Naive thymus-derived CD8-positive, alpha-beta T cell (primary cell): ENCODE data around the gene CDKAL1. TPM values are rescaled to one million over a fixed set of nuclear protein-coding genes. Genes with fewer than 3 reads are reported as not detected.
"Not testable (repeated sequence)": the region's sequence is repeated elsewhere in the genome, so short reads cannot be mapped to it uniquely, and the experiment has no call there.

Experiments
- ATAC-seq, 2 donors: fragments of 150-1000 bp; cut with Tn5 transposase in 1 of 2; sonication (Bioruptor Pico), chemical (Tn5 transposase) in 1 of 2; 1 replicate in 1 of 2; 2 replicates in 1 of 2; pipeline ENCODE4 v1.10.0; 2021; ENCODE audit warnings: mild to moderate bottlenecking in 2 of 2, moderate library complexity in 2 of 2
- POLR2A ChIA-PET: fragments of 350-600 bp; sonication (Branson Sonifier 250); formaldehyde crosslinking; loops from one replicate; lab custom pipeline; 2021; ENCODE audit warnings: antibody characterized with exemption; lab: Charles Lee
- DNase-seq, 10 donors: peaks; one replicate each; pipeline versions ENCODE4 v3.0.0 to v3.0.0-alpha.2; 2020 to 2022
- H3K27ac Mint-ChIP-seq, 10 donors: one replicate each; pipeline ENCODE4 v1.8.0; 2020 to 2022; ENCODE audit warnings: mild to moderate bottlenecking in 10 of 10, mixed read lengths in 10 of 10, moderate library complexity in 4 of 10, inconsistent platforms in 1 of 10
- H3K27me3 Mint-ChIP-seq, 5 donors: one replicate each; pipeline ENCODE4 v1.8.0; 2021 to 2022; ENCODE audit warnings: mixed read lengths in 5 of 5
- H3K36me3 Mint-ChIP-seq, 3 donors: one replicate each; pipeline ENCODE4 v1.8.0; 2020 to 2022; ENCODE audit warnings: mixed read lengths in 3 of 3, mild to moderate bottlenecking in 2 of 3, inconsistent platforms in 1 of 3
- H3K4me1 Mint-ChIP-seq, 4 donors: one replicate each; pipeline ENCODE4 v1.8.0; 2021 to 2022; ENCODE audit warnings: mixed read lengths in 4 of 4
- H3K4me3 Mint-ChIP-seq, 10 donors: one replicate each; pipeline ENCODE4 v1.8.0; 2020 to 2022; ENCODE audit warnings: mild to moderate bottlenecking in 10 of 10, mixed read lengths in 10 of 10, moderate library complexity in 6 of 10, inconsistent platforms in 1 of 10
- H3K9me3 Mint-ChIP-seq, 9 donors: one replicate each; pipeline ENCODE4 v1.8.0; 2020 to 2022; ENCODE audit warnings: mixed read lengths in 9 of 9, mild to moderate bottlenecking in 3 of 9, inconsistent platforms in 1 of 9, moderate library complexity in 1 of 9
- polyA plus RNA-seq, 3 donors: library from polyadenylated mRNA; unstranded; fragments of 300-500 nt; fragmentation: Illumina TruSeq; gene quantifications; one replicate each; pipeline ENCODE4 v1.2.3, GENCODE V29; 2021
- total RNA-seq, 8 experiments: library from RNA in 2 of 8; stranded (reverse) in 2 of 8; gene quantifications; one replicate each; pipeline ENCODE4 v1.2.3 and lab custom pipeline; 2021 to 2026

The CDKAL1 gene
- total and polyA plus RNA-seq, 5 experiments from 2014 or later: 21.5 to 36.7 (median 29.1) TPM

DNA sequence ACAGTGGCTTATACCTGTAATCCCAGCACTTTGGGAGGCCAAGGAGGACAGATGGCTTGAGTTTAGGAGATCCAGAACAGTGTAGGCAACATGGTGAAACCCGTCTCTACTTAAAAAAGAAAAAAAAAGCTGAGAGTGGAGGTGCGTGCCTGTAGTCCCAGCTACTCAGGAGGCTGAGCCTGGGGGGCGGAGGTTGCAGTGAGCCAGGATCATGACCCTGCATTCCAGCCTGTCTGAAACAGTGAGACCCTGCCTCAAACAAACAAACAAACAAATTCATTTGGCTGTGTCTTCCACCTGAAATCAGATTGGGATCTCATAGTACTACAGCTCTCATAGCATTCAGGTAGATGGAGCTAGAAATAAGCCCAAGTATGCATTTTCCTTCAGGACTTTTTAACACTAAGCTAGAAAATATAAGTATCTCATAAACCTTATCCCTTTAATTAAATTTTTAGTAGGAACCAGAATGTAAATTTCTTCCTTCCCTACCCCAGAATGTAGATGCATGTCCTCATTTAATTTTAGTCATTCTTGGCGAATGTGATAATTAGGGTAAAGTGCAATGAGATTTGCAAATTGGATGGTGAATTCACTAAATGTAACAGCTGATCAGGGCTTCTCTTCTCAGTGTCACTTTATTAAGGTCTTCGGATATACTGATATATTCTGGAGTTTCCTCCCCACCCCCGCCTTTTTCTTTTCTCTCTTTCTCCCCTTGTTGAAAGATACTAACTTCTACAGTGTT lies 190.4 kb downstream of the CDKAL1 start:
- no peak overlapping the region for H3K4me3 Mint-ChIP-seq
- no peak for DNase-seq
- peaks cover 10 to 39% (median 25%) of the 10 kb centered on the region in 3 donors for H3K36me3 Mint-ChIP-seq
- H3K4me1 Mint-ChIP-seq: peaks cover 15 to 22% (median 20%) of the 10 kb centered on the region in 4 donors
- no peaks in the 10 kb centered on the region for H3K9me3 Mint-ChIP-seq
- H3K27ac Mint-ChIP-seq: no peak overlapping the region
- H3K27me3 Mint-ChIP-seq: no peaks in the 10 kb centered on the region
- ATAC-seq: no peak
- POLR2A ChIA-PET: no interaction called here

DNA sequence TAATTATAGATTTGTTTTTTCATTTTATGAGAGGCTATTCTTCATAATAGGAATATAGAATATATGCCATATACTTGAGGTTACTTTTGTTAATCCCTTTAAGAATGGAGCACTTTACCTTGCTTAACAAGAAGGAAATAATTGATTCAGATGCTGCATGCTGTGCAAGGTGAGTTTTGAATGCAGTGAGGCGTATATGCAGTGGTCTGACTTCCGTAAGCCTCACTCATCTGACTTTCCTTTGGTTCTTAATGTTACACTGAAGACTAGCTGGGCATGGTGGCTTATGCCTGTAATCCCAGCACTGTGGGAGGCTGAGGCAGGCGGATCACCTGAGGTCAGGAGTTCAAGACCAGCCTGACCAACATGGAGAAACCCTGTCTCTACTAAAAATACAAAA lies 191.0 kb downstream of the CDKAL1 start:
- Mint-ChIP-seq H3K4me1 (peaks cover 13 to 16% (median 14%) of the 10 kb centered on the region in 4 donors), H3K36me3 (peaks cover 10 to 39% (median 26%) of the 10 kb centered on the region in 3 donors)
- not testable (repeated sequence) for H3K27ac Mint-ChIP-seq, H3K9me3 Mint-ChIP-seq, H3K27me3 Mint-ChIP-seq, H3K4me3 Mint-ChIP-seq, DNase-seq, ATAC-seq
- POLR2A ChIA-PET: interaction anchor here (0.6 kb wide), 1 partner anchor 466 kb away, joined by 4 read pairs; no protein-coding TSS in a partner anchor

DNA sequence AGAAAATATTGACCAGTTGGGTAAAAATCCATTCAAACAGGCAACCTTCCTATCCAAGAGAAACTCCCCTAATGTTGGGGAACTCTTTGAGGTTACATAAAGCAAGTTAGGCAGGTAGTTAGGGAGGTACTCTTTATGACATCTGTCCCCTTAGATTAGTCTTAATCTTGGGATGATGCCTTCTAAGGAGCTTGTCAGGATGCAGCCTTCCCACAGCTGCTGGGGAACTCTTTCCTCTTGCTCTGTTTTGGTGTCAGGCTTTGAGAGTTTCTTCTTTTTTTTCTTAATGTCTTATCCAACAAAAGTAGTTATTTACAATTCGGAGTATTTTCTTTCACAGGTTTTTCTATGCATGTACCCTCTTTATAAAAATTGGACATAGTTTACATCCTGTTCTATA lies 194.8 kb downstream of the CDKAL1 start:
- Mint-ChIP-seq H3K27ac (no peak overlapping the region), H3K27me3 (no peaks in the 10 kb centered on the region), H3K36me3 (peaks cover 17 to 29% (median 20%) of the 10 kb centered on the region in 3 donors), H3K4me1 (peaks cover 7 to 22% (median 16%) of the 10 kb centered on the region in 4 donors), H3K9me3 (no peaks in the 10 kb centered on the region), H3K4me3 (no peak overlapping the region)
- DNase-seq (no peak), ATAC-seq (no peak)
- POLR2A ChIA-PET: no interaction called here

DNA sequence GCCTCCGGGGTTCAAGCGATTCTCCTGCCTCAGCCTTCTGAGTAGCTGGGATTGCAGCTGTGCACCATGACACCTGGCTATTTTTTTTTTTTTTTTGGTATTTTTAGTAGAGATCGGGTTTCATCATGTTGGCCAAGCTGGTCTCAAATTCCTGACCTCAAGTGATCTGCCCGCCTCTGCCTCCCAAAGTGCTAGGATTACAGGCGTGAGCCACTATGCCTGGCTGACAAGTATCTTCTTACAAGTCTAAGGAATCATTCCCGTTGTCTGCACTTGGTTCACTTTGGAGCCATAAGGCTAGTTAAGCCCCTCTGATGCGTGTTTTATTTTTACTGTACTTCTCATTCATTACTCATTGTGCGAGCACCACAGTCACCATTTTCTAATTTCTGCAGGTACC lies 198.1 kb downstream of the CDKAL1 start:
- DNase-seq, H3K27ac Mint-ChIP-seq, H3K4me3 Mint-ChIP-seq, H3K27me3 Mint-ChIP-seq, H3K9me3 Mint-ChIP-seq, POLR2A ChIA-PET, ATAC-seq: not testable (repeated sequence)
- Mint-ChIP-seq H3K4me1 (peaks cover 2 to 20% (median 14%) of the 10 kb centered on the region in 4 donors), H3K36me3 (peaks cover 9 to 31% (median 14%) of the 10 kb centered on the region in 3 donors)

DNA sequence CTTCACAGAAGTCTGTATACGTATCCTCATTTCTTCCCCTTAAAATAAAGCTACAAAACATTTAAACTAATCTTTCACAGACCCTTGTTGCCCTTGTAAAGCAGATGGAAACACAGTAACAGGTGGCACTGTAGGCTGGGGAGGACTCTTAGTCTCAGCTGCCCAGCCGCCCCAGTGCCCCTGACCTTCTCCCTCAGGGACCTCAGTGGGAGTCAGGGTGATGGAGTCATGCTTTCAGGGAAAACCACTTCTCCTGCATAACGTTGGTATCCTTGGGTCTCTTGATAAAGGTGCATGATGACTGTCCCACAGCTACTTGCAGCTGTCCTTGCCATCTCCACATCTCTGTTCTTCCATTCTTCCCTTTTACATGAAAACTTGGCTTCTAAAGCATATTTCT lies 198.6 kb downstream of the CDKAL1 start:
- H3K4me3 Mint-ChIP-seq: no peak overlapping the region
- ATAC-seq (no peak), DNase-seq (no peak)
- no peaks in the 10 kb centered on the region for H3K27me3 Mint-ChIP-seq
- peaks cover 2 to 18% (median 13%) of the 10 kb centered on the region in 4 donors for H3K4me1 Mint-ChIP-seq
- no peaks in the 10 kb centered on the region for H3K9me3 Mint-ChIP-seq
- POLR2A ChIA-PET: no interaction called here
- H3K27ac Mint-ChIP-seq: no peak overlapping the region
- H3K36me3 Mint-ChIP-seq: peaks cover 11 to 31% (median 14%) of the 10 kb centered on the region in 3 donors

DNA sequence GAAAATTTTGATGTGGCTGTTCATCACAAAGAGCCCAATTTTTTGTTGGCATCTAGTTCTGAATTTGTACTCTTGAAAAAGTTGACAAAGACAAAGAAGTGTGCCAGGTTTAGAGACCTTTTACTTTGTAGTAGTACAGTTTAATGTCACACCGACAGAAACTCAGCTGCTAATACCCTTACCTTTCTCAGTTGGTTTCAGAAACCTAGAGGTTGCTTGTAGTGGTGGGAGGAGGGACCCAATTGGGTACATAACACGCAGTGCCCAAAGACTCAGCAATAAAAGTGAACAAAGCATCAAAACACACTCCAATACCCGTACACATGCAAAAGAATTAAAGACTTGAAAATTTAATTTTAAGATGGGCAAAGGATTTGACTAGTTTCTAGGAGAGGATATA lies 203.7 kb downstream of the CDKAL1 start:
- H3K4me3 Mint-ChIP-seq: no peak overlapping the region
- peaks cover 2 to 13% (median 6%) of the 10 kb centered on the region in 4 donors for H3K4me1 Mint-ChIP-seq
- peaks cover 23 to 49% (median 43%) of the 10 kb centered on the region in 3 donors for H3K36me3 Mint-ChIP-seq
- H3K27me3 Mint-ChIP-seq: no peaks in the 10 kb centered on the region
- H3K9me3 Mint-ChIP-seq: peaks cover 0 to 9% (median 0%) of the 10 kb centered on the region in 9 donors
- ATAC-seq (no peak), DNase-seq (no peak)
- POLR2A ChIA-PET: no interaction called here
- H3K27ac Mint-ChIP-seq: peak overlapping the region in 1 of 10 donors; percentile 47

DNA sequence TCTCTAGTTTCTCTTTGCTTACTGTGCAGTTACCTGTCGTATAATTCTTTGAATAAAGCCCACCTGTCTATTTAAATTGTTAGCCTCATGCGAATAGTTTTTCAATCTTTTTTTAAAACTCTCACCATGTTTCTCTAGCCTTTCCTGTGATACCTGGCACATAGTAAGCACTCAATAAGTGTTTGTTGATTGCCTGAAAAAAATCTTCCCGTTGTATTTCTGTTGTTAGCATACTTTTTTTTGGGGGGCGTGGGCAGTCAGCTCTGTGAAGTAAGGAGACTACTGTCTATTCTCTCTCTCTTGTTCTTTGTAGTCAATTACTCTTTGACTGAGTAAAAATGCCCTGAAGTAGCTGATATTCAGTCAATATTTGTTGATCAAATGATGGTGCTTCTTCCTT lies 205.8 kb downstream of the CDKAL1 start:
- ATAC-seq: no peak
- Mint-ChIP-seq H3K27me3 (no peaks in the 10 kb centered on the region), H3K36me3 (peaks cover 19 to 49% (median 47%) of the 10 kb centered on the region in 3 donors), H3K4me3 (no peak overlapping the region), H3K9me3 (peaks cover 0 to 9% (median 0%) of the 10 kb centered on the region in 9 donors), H3K4me1 (peaks cover 0 to 12% (median 5%) of the 10 kb centered on the region in 4 donors), H3K27ac (no peak overlapping the region)
- DNase-seq: no peak
- POLR2A ChIA-PET: no interaction called here

DNA sequence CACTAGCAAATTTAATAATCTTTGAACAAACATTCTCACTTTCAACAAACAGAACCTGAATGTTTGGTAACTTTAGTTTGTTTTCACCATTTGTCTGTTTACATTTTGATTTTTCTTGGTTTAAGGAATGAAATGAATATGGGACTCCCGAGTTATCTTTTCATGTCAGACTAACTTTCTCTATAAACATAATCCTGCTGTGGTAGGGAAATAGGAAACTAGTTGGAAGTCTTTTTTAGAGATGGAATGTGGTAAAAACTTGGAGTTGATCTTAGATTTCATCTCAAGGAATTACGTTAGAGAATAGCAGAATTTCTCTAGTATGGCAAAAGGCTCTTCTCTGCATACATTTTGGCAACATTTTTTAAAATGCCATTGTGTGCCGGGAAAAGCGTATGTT lies 206.5 kb downstream of the CDKAL1 start:
- ATAC-seq (no peak), DNase-seq (no peak)
- Mint-ChIP-seq H3K27ac (no peak overlapping the region), H3K4me3 (no peak overlapping the region), H3K4me1 (peaks cover 0 to 10% (median 5%) of the 10 kb centered on the region in 4 donors), H3K9me3 (peaks cover 0 to 9% (median 0%) of the 10 kb centered on the region in 9 donors), H3K27me3 (no peaks in the 10 kb centered on the region), H3K36me3 (peaks cover 19 to 50% (median 49%) of the 10 kb centered on the region in 3 donors)
- POLR2A ChIA-PET: no interaction called here

DNA sequence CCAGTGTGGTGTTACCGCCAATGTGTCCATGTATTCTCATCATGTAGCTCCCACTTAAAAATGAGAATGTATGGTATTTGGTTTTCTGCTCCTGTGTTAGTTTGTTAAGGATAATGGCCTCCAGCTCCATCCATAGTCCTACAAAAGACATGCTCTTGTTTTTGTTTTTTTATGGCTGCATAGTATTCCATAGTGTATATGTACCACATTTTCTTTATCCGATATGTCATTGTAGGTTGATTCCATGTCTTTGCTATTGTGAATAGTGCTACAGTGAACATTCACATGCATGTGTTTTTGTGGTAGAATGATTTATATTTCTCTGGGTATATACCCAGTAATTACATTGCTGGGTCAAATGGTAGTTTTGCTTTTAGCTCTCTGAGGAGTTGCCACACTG lies 207.2 kb downstream of the CDKAL1 start:
- POLR2A ChIA-PET: no interaction called here
- H3K4me3 Mint-ChIP-seq: no peak overlapping the region
- ATAC-seq: no peak
- no peaks in the 10 kb centered on the region for H3K27me3 Mint-ChIP-seq
- H3K9me3 Mint-ChIP-seq: peaks cover 0 to 9% (median 0%) of the 10 kb centered on the region in 9 donors
- DNase-seq: no peak
- H3K27ac Mint-ChIP-seq: no peak overlapping the region
- peaks cover 19 to 46% (median 45%) of the 10 kb centered on the region in 3 donors for H3K36me3 Mint-ChIP-seq
- peaks cover 0 to 9% (median 4%) of the 10 kb centered on the region in 4 donors for H3K4me1 Mint-ChIP-seq

DNA sequence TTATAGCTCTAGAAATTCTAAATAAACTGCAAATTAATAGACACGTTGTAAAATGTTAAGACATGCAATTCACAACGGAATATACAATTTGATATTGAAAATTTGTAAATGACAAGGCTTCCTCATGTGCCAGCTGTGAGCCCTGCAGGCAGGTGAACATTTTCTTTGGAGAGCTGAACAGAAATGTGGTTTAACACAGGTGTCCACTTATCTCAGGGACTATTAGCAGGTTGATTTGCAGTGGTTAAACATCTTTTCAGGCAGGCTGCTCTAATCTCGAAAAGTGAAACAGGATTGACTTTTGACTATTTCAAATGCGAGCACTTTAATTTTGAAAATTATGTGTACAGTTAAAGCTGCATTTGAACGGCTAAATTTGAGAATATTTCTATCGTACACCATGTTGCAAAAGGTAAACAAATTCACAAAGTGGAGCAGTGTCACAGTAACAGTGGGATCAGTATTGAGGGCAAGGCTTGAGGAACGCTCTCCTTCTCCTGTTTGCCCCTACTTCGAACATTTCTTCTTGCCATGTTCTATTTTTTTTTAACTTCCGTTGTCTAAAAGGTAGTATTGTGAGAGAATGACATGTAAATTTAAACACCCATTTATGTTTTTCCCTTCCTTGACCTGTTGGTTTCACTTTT lies 210.8 kb downstream of the CDKAL1 start:
- DNase-seq (no peak), ATAC-seq (no peak)
- Mint-ChIP-seq H3K9me3 (peaks cover 0 to 9% (median 0%) of the 10 kb centered on the region in 9 donors), H3K4me3 (no peak overlapping the region), H3K4me1 (peaks cover 0 to 19% (median 10%) of the 10 kb centered on the region in 4 donors), H3K27ac (no peak overlapping the region), H3K27me3 (no peaks in the 10 kb centered on the region), H3K36me3 (peaks cover 18 to 35% (median 33%) of the 10 kb centered on the region in 3 donors)
- POLR2A ChIA-PET: no interaction called here

DNA sequence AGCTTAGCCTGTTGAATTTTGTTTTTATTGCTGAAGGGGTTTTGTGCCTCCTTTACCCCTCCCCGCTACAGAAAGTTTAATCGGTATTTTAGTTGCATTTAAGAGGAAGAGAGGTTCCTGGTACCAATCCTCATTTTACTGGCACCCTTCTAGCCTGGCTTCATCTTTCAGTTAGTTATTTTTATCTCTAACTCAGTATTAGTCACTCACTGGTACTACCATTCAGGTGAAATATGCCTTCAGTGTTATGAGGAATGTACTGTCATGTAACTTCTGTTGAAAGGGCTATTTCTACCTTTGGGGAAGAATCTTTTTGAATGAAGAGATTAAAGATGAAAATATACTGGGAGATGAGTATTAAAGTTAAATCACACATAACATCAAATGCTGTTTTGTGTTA lies 211.8 kb downstream of the CDKAL1 start:
- DNase-seq: no peak
- ATAC-seq: no peak
- Mint-ChIP-seq H3K9me3 (peaks cover 0 to 9% (median 0%) of the 10 kb centered on the region in 9 donors), H3K36me3 (peaks cover 10 to 26% (median 23%) of the 10 kb centered on the region in 3 donors), H3K27me3 (no peaks in the 10 kb centered on the region), H3K4me3 (no peak overlapping the region), H3K27ac (no peak overlapping the region), H3K4me1 (peaks cover 2 to 19% (median 11%) of the 10 kb centered on the region in 4 donors)
- POLR2A ChIA-PET: no interaction called here

DNA sequence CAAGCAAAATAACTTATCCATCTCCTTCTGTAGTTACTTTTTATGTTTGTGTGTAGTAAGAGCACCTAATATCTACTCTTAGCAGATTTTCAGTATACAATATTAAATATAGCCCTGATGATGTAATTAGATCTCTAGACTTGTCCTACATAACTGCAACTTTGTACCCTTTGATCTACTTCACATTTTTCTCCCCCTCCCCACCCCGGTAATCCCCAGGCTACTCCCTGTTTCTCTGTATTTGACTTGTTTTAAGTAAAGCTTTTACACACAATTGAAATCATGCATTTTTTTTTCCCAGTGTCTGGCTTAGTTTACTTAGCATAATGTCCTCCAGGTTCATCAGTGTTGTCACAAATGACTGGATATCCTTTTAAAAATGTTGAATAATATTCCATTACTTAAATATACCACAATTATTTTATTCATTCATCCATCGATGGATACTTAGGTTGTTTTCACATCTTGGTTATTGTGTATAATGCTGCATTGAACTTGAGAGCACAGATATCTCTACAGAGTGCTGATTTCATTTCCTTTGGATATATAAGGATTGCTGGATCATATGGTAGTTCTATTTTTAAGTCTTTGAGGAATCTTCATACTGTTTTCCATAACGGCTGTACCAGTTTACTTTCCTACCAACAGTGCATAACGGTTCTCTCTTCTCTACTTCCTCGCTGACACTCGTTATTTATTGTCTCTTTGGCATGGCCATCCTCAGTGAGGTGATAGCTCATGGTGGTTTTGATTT lies 212.7 kb downstream of the CDKAL1 start:
- Mint-ChIP-seq H3K27ac (no peak overlapping the region), H3K27me3 (no peaks in the 10 kb centered on the region), H3K4me1 (peaks cover 3 to 19% (median 11%) of the 10 kb centered on the region in 4 donors), H3K9me3 (peaks cover 0 to 2% (median 0%) of the 10 kb centered on the region in 9 donors), H3K36me3 (peaks cover 5 to 23% (median 17%) of the 10 kb centered on the region in 3 donors), H3K4me3 (no peak overlapping the region)
- no peak for DNase-seq
- POLR2A ChIA-PET: no interaction called here
- no peak for ATAC-seq
